Astrocyte (in vitro differentiated cells and primary cell): ENCODE data around the gene SLC4A1. TPM values are rescaled to one million over a fixed set of nuclear protein-coding genes. Genes with fewer than 3 reads are reported as not detected.

Experiments
- DNase-seq: peaks from one replicate; pipeline ENCODE4 v3.0.0-alpha.2; 2010; ENCODE audit warnings: low read depth
- FAIRE-seq: peaks from 2 replicates; lab custom pipeline; 2011; peaks lifted over from hg19 to GRCh38; lab: Jason Lieb, UNC
- H2AFZ ChIP-seq: 2 replicates; pipeline ENCODE4 v1.6.0; 2012; ENCODE audit warnings: low read depth, low read length, inconsistent platforms
- H3K27ac ChIP-seq: 2 replicates; pipeline ENCODE4 v1.5.1; 2011; ENCODE audit warnings: low read depth, low read length, inconsistent platforms
- H3K27me3 ChIP-seq: 2 replicates; pipeline ENCODE4 v1.6.0; 2011; ENCODE audit warnings: low read length, inconsistent platforms; ENCODE audit not compliant: insufficient read depth
- H3K36me3 ChIP-seq: 2 replicates; pipeline ENCODE4 v1.5.1; 2011; ENCODE audit warnings: low read length, inconsistent platforms; ENCODE audit not compliant: insufficient read depth
- H3K4me1 ChIP-seq: 2 replicates; pipeline ENCODE4 v1.5.1; 2011; ENCODE audit warnings: low read length, inconsistent platforms; ENCODE audit not compliant: insufficient read depth
- H3K4me2 ChIP-seq: 2 replicates; pipeline ENCODE4 v1.6.0; 2012; ENCODE audit warnings: low read length, inconsistent platforms
- H3K4me3 ChIP-seq: 2 replicates; pipeline ENCODE4 v1.5.1; 2011; ENCODE audit warnings: low read depth, mild to moderate bottlenecking, low read length, inconsistent platforms; ENCODE audit not compliant: insufficient read depth
- H3K79me2 ChIP-seq: 2 replicates; pipeline ENCODE4 v1.6.0; 2012; ENCODE audit warnings: mild to moderate bottlenecking, low read length, inconsistent platforms; ENCODE audit not compliant: insufficient read depth
- H3K9ac ChIP-seq: 2 replicates; pipeline ENCODE4 v1.6.0; 2012; ENCODE audit warnings: mild to moderate bottlenecking, low read length, inconsistent platforms
- H3K9me3 ChIP-seq: 2 replicates; pipeline ENCODE4 v1.5.1; 2012; ENCODE audit warnings: low read depth, mild to moderate bottlenecking, low read length, inconsistent platforms; ENCODE audit not compliant: insufficient read depth
- H4K20me1 ChIP-seq: 2 replicates; pipeline ENCODE4 v1.6.0; 2012; ENCODE audit warnings: low read length, inconsistent platforms; ENCODE audit not compliant: insufficient read depth
- H3K27ac Mint-ChIP-seq: one replicate; pipeline ENCODE4 v1.8.0; 2021; ENCODE audit warnings: mild to moderate bottlenecking, mixed read lengths; ENCODE audit not compliant: unreplicated experiment
- H3K27me3 Mint-ChIP-seq: one replicate; pipeline ENCODE4 v1.8.0; 2021; ENCODE audit warnings: low read depth, mixed read lengths; ENCODE audit not compliant: unreplicated experiment
- H3K36me3 Mint-ChIP-seq: one replicate; pipeline ENCODE4 v1.8.0; 2021; ENCODE audit warnings: low read depth, mixed read lengths; ENCODE audit not compliant: unreplicated experiment
- H3K4me1 Mint-ChIP-seq: one replicate; pipeline ENCODE4 v1.8.0; 2021; ENCODE audit warnings: low read depth, mixed read lengths; ENCODE audit not compliant: unreplicated experiment
- H3K4me3 Mint-ChIP-seq: one replicate; pipeline ENCODE4 v1.8.0; 2021; ENCODE audit warnings: mild to moderate bottlenecking, moderate library complexity, mixed read lengths; ENCODE audit not compliant: unreplicated experiment
- H3K9me3 Mint-ChIP-seq: one replicate; pipeline ENCODE4 v1.8.0; 2021; ENCODE audit warnings: mild to moderate bottlenecking, mixed read lengths; ENCODE audit not compliant: unreplicated experiment
- EZH2 ChIP-seq: IDR thresholded peaks from 2 replicates; pipeline ENCODE4 v1.6.1; 2012; ENCODE audit warnings: mild to moderate bottlenecking, low read length, inconsistent platforms; ENCODE audit not compliant: insufficient read depth
- total RNA-seq: library from RNA; stranded (reverse); gene quantifications from 2 replicates; pipeline ENCODE4 v1.2.1, GENCODE V29; 2021
- TF ChIP-seq, protein P1 (sequence below): IDR thresholded peaks from 2 replicates; pipeline ENCODE4 v1.5.1; 2011; ENCODE audit warnings: low read depth, mild to moderate bottlenecking, inconsistent platforms, low read length, moderate library complexity; ENCODE audit not compliant: insufficient read depth

The SLC4A1 gene
- total RNA-seq, 1 donor from 2014 or later: not detected

DNA sequence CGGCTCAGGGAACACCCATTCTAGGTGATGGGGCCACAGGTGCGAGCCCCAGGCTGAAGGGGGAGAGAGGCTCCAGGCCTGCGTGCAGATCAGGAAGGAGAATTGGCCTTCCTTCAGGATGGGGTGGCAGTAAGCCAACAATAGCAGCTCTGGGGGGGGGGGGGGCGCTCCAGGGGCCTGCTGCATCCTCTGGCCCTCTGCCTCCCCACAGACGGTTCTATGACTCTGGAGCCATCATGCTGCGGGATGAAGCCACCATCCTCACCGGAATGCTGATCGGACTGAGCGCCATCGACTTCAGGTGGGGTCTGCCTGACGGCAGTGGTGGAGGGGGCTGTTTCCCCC, 46.6 kb upstream of the SLC4A1 start:
- Histone ChIP-seq H3K4me1 (no peaks in the 10 kb centered on the region), H4K20me1 (peaks cover 14% of the 10 kb centered on the region), H3K4me2 (peak overlapping the region; percentile 72), H3K4me3 (no peak overlapping the region), H3K9ac (no peak overlapping the region), H3K9me3 (no peaks in the 10 kb centered on the region), H3K27ac (no peak overlapping the region), H2AFZ (peak overlapping the region; percentile 47), H3K79me2 (no peaks in the 10 kb centered on the region), H3K27me3 (peaks cover 29% of the 10 kb centered on the region), H3K36me3 (no peaks in the 10 kb centered on the region)
- H3K4me3 Mint-ChIP-seq: peak overlapping the region; percentile 50
- TF ChIP-seq, protein P1, sequence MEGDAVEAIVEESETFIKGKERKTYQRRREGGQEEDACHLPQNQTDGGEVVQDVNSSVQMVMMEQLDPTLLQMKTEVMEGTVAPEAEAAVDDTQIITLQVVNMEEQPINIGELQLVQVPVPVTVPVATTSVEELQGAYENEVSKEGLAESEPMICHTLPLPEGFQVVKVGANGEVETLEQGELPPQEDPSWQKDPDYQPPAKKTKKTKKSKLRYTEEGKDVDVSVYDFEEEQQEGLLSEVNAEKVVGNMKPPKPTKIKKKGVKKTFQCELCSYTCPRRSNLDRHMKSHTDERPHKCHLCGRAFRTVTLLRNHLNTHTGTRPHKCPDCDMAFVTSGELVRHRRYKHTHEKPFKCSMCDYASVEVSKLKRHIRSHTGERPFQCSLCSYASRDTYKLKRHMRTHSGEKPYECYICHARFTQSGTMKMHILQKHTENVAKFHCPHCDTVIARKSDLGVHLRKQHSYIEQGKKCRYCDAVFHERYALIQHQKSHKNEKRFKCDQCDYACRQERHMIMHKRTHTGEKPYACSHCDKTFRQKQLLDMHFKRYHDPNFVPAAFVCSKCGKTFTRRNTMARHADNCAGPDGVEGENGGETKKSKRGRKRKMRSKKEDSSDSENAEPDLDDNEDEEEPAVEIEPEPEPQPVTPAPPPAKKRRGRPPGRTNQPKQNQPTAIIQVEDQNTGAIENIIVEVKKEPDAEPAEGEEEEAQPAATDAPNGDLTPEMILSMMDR: no peak
- TF ChIP-seq EZH2: no peak
- DNase-seq (no peak), FAIRE-seq (no peak)
- H3K27me3 Mint-ChIP-seq: peaks cover 45% of the 10 kb centered on the region
- H3K9me3 Mint-ChIP-seq: peaks cover 4% of the 10 kb centered on the region
- H3K4me1 Mint-ChIP-seq: peaks cover 4% of the 10 kb centered on the region
- no peak overlapping the region for H3K27ac Mint-ChIP-seq
- peaks cover 9% of the 10 kb centered on the region for H3K36me3 Mint-ChIP-seq

DNA sequence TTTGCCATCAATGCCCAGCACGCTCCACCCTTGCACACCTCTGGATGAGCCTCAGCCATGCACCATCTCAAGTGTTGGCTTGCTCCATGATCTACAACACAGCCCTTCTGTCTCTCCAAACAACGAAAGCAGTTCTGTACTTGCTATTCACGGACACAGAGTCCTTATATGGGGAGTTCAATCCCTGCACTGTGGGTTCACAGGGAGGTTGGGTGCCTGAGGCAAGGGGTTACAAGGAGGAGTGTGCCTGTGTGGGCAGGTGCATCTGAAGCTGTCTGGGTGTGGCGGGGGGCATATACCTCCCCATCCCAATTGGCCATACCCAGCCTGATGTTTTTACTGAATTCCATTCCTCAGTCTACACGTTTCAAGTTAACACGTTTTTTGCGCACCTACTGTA, 46.1 kb upstream of the SLC4A1 start:
- peaks cover 4% of the 10 kb centered on the region for H3K9me3 Mint-ChIP-seq
- no peaks in the 10 kb centered on the region for H3K9me3 ChIP-seq
- H3K4me1 ChIP-seq: no peaks in the 10 kb centered on the region
- no peak for TF ChIP-seq EZH2
- TF ChIP-seq, protein P1: no peak
- H3K27ac ChIP-seq: no peak overlapping the region
- no peak overlapping the region for H3K27ac Mint-ChIP-seq
- H3K27me3 Mint-ChIP-seq: peaks cover 45% of the 10 kb centered on the region
- H3K36me3 ChIP-seq: no peaks in the 10 kb centered on the region
- H3K9ac ChIP-seq: no peak overlapping the region
- H2AFZ ChIP-seq: no peak overlapping the region
- H3K79me2 ChIP-seq: no peaks in the 10 kb centered on the region
- no peak overlapping the region for H3K4me2 ChIP-seq
- H3K36me3 Mint-ChIP-seq: peaks cover 6% of the 10 kb centered on the region
- peaks cover 4% of the 10 kb centered on the region for H3K4me1 Mint-ChIP-seq
- H3K27me3 ChIP-seq: peaks cover 29% of the 10 kb centered on the region
- no peak overlapping the region for H3K4me3 ChIP-seq
- no peak for DNase-seq
- H4K20me1 ChIP-seq: peaks cover 12% of the 10 kb centered on the region
- no peak overlapping the region for H3K4me3 Mint-ChIP-seq
- FAIRE-seq: no peak

DNA sequence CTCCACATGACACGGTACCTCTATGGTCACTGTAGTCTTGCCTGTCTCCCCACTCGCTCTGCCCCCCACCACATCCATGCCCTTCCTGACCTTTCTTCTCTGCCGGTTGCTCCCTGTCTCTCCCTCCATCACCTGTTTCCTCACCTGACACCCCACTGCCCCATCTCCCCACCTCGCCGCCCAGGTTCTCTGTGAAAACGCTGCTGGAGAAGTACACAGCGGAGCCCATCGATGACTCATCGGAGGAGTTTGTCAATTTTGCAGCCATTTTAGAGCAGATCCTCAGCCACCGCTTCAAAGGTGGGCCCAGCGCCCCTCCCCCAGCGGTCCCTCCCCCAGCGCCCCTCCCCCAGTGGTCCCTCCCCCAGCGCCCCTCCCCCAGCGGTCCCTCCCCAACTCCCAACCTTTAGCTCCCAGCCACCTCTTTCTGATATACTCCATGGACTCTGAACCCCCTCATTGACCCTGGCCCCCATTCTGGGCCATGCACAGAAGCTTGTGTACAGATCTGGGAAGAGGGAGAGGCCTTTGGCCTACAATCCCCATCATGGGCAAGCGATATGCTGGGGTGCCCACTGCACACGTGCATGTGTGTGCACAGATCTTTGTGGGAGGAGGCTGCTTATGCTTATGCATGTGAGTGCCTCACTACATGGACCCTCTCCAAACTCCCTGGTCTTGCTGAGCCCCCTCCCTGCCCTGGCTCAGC, 44.6 kb upstream of the SLC4A1 start:
- H3K9me3 ChIP-seq: no peaks in the 10 kb centered on the region
- peaks cover 3% of the 10 kb centered on the region for H3K4me1 ChIP-seq
- H2AFZ ChIP-seq: no peak overlapping the region
- DNase-seq (no peak), FAIRE-seq (no peak)
- H3K36me3 Mint-ChIP-seq: peaks cover 4% of the 10 kb centered on the region
- peaks cover 3% of the 10 kb centered on the region for H3K9me3 Mint-ChIP-seq
- no peaks in the 10 kb centered on the region for H3K36me3 ChIP-seq
- H3K27ac Mint-ChIP-seq: no peak overlapping the region
- H3K4me1 Mint-ChIP-seq: peaks cover 4% of the 10 kb centered on the region
- no peak overlapping the region for H3K4me3 Mint-ChIP-seq
- H3K4me3 ChIP-seq: no peak overlapping the region
- TF ChIP-seq, protein P1: no peak
- TF ChIP-seq EZH2: no peak
- H3K27me3 Mint-ChIP-seq: peaks cover 42% of the 10 kb centered on the region
- H3K27ac ChIP-seq: no peak overlapping the region
- H3K9ac ChIP-seq: no peak overlapping the region
- no peaks in the 10 kb centered on the region for H3K79me2 ChIP-seq
- no peak overlapping the region for H3K4me2 ChIP-seq
- peaks cover 8% of the 10 kb centered on the region for H4K20me1 ChIP-seq
- peaks cover 30% of the 10 kb centered on the region for H3K27me3 ChIP-seq
